HG03025 (cell line): Measurements from ENCODE around the gene EME1.

Experiments
- ATAC-seq: cut with Tn5 transposase; IDR thresholded peaks from one replicate; pipeline ENCODE4 v1.9.1; 2021; ENCODE audit warnings: mild to moderate bottlenecking, moderate library complexity; ENCODE audit not compliant: unreplicated experiment, low FRiP score

The EME1 gene

DNA sequence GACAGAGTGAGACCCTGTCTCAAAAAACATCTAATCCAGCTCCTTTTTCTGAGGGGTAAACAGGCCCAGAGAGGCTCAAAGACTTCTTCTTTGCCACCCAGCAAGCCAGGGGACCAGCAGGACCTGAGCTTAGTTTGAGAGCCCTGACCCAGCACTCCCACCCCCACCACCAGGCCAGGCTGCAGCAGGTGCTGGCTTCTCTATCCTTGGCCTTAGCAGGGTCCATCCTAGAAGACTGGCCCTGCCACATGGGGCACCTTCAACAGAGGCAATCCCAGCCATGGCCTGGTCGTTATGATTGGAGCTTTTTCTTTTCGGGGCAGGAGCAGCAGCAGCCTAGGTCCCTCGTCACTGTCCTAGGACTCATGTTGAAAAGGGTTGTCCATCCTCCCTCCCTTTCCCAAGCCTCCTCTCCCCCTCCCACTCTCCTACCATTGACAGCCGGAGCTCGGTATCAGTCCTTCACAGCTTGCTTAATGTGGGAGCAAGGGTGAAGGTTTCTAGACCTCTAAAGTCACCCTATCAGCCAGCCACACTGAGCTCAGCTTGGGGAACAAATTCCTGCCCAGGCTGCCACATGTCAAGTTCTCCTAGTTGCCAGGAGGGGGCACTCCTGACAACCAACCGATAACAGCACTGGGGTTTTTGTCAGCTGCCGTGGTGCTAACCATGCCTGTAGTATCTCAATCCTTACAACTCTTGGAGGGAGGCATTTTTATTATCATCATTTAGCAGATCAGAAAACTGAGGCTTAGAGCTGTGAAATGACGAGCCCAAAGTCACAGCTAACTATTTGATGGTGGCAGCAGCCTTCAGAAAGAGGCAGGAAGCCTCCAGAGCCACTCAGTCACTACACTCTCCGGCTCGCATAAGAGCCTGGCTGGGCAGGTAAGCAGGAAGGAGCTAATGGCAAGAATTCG, 11.2 kb upstream of the EME1 start:
- ATAC-seq: no peak

GRCh38 chr17:50362661-50363060, 10.4 kb upstream of the EME1 start:
- ATAC-seq: no peak

DNA sequence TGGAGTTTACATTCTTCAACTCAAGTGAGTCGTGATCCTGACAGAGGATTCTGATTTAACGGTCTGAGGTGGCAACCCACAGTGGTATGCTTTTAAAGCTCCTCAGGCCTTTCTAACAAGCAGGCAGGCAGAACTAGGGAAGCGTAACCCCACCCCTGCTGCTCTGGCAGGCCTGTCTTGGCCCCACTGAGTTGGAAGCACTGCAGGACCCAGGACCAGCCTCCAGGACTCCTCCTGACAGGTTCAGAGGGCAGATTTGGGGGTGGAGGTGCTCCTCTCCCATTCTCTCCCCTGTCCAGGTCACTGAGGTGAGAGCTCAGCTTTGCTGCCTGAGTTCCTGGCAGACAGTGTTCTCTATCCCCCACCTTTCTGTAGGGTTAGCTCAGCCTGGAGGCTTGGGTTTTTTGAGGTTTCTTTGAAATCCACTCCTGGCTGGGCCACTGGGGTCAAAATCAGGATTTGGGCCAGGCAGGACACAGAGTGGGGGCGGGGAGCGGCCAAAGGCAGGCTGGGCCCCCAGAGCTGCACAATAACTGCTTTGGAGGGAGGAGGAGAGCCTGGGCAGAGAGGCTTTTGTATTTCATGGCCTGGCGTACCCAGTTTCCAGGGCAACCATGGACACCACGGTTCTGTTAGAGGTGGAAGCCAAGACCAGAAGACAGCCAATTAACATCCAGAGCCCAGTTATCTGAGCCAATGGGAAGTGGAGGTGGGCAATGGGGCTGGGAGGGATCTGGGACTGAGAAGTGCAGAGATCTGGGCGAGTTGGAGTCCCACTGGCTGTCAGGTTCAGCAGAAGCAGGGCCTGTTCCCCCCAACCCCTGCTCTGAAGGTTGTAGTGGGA, 9.6 kb upstream of the EME1 start:
- no peak for ATAC-seq

DNA sequence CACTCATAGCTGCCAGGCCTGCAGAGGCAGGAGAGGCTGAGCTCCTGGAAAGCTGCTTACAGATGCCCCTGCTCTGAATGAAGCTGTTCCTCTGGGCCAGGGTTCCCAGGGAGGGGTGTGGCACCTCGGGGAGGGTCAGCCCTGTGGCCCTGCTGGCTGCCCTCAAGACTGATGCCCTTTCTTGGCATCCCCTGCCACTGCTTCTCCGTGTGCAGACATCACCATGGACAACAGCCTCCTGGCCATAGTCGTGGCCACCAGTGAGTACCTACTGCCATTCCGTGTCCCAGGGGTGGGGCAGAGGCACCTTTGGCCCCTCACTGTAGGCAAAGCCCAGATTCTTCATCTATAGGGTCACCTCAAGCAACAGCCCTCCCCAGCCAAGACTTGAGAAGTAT, 9.0 kb upstream of the EME1 start:
- no peak for ATAC-seq

GRCh38 chr17:50364715-50365114, 8.3 kb upstream of the EME1 start:
- ATAC-seq: no peak

DNA sequence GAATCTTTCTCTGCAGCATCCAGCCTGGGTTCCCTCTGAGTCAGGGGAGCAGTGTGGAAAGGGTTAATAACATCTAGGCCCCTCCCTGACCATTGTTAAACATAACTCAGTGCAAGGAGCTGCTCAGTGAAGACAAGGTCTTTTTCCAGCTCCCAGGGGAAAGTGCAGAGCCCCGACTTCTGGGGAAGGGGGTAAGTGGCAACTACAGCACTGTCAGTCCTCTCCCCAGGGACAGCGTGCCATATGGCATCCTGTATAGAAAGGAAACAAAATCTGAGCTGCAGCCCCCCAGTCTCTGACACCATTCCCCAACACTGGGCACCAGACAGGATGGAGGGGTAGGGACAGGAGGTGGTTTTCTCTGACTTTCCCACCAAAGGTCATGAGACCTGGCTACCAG, 7.9 kb upstream of the EME1 start:
- ATAC-seq: no peak

DNA sequence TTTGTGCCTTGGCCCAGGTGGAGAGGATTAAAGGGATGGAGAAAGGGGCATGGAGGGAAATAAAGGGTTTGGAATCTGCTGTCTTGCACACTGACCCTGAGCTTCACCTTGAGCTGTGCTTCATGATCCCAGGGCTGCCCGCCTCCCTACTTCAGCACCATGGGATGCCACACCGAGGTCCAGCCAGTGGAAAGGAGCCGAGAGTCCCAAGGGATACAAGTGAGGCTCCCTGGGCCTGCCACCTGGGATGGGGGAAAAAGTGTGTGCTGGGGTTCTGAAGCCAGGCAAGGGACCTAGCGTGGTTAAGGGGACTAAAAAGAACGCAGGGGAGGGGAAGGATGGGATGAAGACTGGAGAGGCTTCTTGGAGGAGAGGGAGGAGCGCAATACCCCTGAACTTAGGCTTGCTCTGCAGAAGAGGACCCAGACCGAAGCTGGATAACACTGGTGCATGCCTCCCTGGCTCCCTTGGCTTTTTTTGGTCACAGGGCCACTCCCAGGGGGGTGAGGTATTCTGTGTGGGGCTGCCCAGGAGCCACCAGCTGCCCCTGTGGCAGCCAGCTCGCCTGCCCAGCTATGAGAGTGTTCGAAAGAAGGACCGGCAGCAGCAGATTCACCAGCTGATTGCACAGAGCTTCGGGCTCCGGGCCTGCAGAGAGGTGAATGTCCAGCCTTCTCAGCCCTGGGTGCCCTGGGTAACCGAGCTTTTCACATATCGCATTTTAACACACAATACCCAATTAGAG, 7.2 kb upstream of the EME1 start:
- no peak for ATAC-seq

GRCh38 chr17:50367401-50367800, 5.6 kb upstream of the EME1 start:
- ATAC-seq: no peak

DNA sequence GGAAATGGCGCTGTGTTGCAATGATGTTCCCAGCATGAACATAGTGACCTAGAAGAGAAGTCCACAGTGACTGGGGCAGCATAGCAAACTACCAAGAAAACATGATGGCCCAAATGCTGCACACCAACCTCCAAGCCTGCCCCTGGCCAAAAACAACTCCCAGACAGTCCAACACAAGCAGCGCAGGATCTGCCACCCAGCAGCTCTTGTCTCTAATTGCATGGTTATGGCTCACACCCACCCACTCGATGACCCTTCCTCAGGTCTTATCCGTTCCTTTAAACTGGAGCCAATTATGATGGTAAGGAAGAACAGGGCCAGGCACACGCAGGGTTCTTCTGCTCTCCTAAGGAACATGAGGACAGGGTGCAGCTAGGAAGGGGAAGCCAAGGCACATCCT, 3.0 kb upstream of the EME1 start:
- no peak for ATAC-seq

- ATAC-seq: no peak
Observed at GRCh38 chr17:50371526-50371925, 1.5 kb upstream of the EME1 start.

GRCh38 chr17:50372222-50372757, 739 bp upstream of the EME1 start:
- no peak for ATAC-seq

- no peak for ATAC-seq
Observed at GRCh38 chr17:50373705-50374104, 676 bp downstream of the EME1 start.

- ATAC-seq: no peak
Observed at GRCh38 chr17:50375858-50376538, 3.0 kb downstream of the EME1 start.

GRCh38 chr17:50379351-50380132, 6.5 kb downstream of the EME1 start:
- ATAC-seq: no peak

GRCh38 chr17:50380369-50381259, 7.6 kb downstream of the EME1 start:
- no peak for ATAC-seq

DNA sequence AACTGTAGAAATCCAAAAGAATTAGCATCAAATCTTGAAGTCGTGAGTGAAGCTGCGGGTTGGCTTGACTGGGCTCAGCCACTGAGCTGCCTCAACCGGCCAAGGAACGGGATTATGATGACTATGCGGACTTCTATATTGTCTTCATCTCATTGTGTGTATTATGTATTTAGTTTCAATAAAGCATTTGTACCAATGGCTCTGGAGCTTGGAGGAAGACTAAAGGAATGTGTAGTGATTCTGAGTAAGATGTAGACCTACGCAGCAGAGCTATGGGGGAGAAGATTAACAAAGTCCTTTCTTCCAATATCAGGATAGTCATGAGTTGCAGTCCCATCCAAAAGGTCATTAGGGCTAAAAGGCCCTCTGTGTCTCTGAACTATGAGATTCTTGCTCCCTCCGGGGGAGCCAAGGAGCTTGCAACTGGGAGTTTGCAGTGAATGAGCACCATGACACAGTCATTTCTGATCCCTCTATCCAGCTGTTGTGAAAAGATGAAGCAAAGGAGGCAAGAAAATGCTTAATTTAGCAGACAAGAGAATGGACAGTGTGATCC, 8.3 kb downstream of the EME1 start:
- no peak for ATAC-seq

DNA sequence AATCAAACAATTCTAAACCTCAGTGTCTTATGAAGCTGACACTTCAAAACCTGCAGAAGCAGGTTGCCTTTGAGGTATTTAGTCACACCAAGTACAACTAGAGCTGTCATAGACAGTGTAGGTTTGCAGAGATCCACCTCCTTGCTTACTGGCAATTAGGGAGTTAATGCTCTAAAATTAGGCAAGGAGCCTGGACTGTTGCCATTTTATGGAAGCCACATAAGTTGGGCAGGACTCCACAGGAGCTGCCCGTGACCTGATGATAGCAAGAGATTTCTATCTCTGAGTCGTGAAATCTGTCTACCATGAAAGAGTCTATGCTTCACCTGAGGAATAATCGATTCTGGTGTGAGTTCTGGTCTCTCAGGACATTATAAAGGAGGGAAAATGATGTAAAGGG, 8.9 kb downstream of the EME1 start:
- ATAC-seq: no peak

DNA sequence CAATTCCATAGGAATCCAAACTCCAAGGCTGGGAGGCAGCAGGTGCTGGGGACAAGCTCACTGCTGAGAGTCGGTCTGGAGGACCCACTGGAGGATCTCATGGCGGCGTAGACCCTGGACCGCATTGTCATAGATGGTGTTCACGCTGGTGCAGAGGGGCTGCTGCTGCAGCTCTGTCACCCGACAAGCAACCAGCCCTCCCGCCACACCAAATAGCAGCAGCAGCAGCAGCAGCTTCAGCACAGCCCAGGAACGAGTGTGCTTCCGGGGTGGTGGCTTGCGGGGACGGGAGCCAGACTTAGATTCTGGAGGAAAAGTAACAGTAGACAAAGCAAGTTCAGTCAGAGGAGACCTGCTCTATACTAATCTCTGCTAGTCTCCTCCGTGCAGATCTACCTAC, 9.9 kb downstream of the EME1 start:
- no peak for ATAC-seq
